ENCODE results near the gene EYA2. TPM values are rescaled to one million over a fixed set of nuclear protein-coding genes. Genes with fewer than 3 reads are reported as not detected.
"Not testable (repeated sequence)": the region's sequence is repeated elsewhere in the genome, so short reads cannot be mapped to it uniquely, and the experiment has no call there.

EYA2 gene
- total and polyA plus RNA-seq, 4 donors, result 1.6 to 4.4 (median 2.1) TPM

- Histone ChIP-seq H3K36me3 (ENCODE audit: control insufficient read depth in 4 of 4, insufficient read depth in 4 of 4, low read length in 4 of 4) (no peaks in the 10 kb centered on the region), H3K4me1 (ENCODE audit: control insufficient read depth in 5 of 5, insufficient read depth in 5 of 5, low read length in 5 of 5) (no peaks in the 10 kb centered on the region), H3K9me3 (ENCODE audit: control insufficient read depth in 4 of 4, insufficient read depth in 3 of 4, low read length in 3 of 4) (peaks cover 0 to 7% (median 0%) of the 10 kb centered on the region in 4 donors), H3K27ac (ENCODE audit: low read depth in 1 of 2, low read length in 1 of 2) (no peak overlapping the region), H3K4me3 (no peak overlapping the region), H3K27me3 (ENCODE audit: control insufficient read depth in 3 of 3, insufficient read depth in 3 of 3, low read length in 2 of 3) (peaks cover 0 to 4% (median 0%) of the 10 kb centered on the region in 3 donors), H3K9ac (ENCODE audit: insufficient read depth in 1 of 2, low read length in 2 of 2) (no peak overlapping the region)
- DNase-seq, result no peak
- 63 to 75% methylated on average over 11 of the region's 11 CpGs for WGBS, 2 donors
- TF ChIP-seq, protein P1, sequence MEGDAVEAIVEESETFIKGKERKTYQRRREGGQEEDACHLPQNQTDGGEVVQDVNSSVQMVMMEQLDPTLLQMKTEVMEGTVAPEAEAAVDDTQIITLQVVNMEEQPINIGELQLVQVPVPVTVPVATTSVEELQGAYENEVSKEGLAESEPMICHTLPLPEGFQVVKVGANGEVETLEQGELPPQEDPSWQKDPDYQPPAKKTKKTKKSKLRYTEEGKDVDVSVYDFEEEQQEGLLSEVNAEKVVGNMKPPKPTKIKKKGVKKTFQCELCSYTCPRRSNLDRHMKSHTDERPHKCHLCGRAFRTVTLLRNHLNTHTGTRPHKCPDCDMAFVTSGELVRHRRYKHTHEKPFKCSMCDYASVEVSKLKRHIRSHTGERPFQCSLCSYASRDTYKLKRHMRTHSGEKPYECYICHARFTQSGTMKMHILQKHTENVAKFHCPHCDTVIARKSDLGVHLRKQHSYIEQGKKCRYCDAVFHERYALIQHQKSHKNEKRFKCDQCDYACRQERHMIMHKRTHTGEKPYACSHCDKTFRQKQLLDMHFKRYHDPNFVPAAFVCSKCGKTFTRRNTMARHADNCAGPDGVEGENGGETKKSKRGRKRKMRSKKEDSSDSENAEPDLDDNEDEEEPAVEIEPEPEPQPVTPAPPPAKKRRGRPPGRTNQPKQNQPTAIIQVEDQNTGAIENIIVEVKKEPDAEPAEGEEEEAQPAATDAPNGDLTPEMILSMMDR (IDR thresholded peaks at IDR 0.05; ENCODE audit: control extremely low read depth, extremely low read depth), result no peak
- ATAC-seq (ENCODE audit: insufficient read depth, low FRiP score), result no peak
These were observed 65.9 kb downstream of the EYA2 start for GRCh38 chr20:46960536-46960935.

GRCh38 chr20:46961968-46962367 is 67.3 kb downstream of the EYA2 start:
- not testable (repeated sequence) for H3K36me3 ChIP-seq (ENCODE audit: control insufficient read depth in 4 of 4, insufficient read depth in 4 of 4, low read length in 4 of 4); H3K4me1 ChIP-seq (ENCODE audit: control insufficient read depth in 5 of 5, insufficient read depth in 5 of 5, low read length in 5 of 5); H3K27ac ChIP-seq (ENCODE audit: low read depth in 1 of 2, low read length in 1 of 2); DNase-seq; H3K9me3 ChIP-seq (ENCODE audit: control insufficient read depth in 4 of 4, insufficient read depth in 3 of 4, low read length in 3 of 4); H3K9ac ChIP-seq (ENCODE audit: insufficient read depth in 1 of 2, low read length in 2 of 2); ATAC-seq (ENCODE audit: insufficient read depth, low FRiP score); H3K4me3 ChIP-seq; H3K27me3 ChIP-seq (ENCODE audit: control insufficient read depth in 3 of 3, insufficient read depth in 3 of 3, low read length in 2 of 3)
- 92 to 96% methylated on average over 4 of the region's 4 CpGs for WGBS, 2 donors

GRCh38 chr20:46962452-46963195 is 68.0 kb downstream of the EYA2 start:
- H3K36me3 ChIP-seq (ENCODE audit: control insufficient read depth in 4 of 4, insufficient read depth in 4 of 4, low read length in 4 of 4), result no peaks in the 10 kb centered on the region
- H3K27me3 ChIP-seq (ENCODE audit: control insufficient read depth in 3 of 3, insufficient read depth in 3 of 3, low read length in 2 of 3), result no peaks in the 10 kb centered on the region
- no peaks in the 10 kb centered on the region for H3K4me1 ChIP-seq (ENCODE audit: control insufficient read depth in 5 of 5, insufficient read depth in 5 of 5, low read length in 5 of 5)
- DNase-seq (no peak), ATAC-seq (ENCODE audit: insufficient read depth, low FRiP score) (no peak)
- TF ChIP-seq, protein P1 (IDR thresholded peaks at IDR 0.05; ENCODE audit: control extremely low read depth, extremely low read depth), result no peak
- H3K9ac ChIP-seq (ENCODE audit: insufficient read depth in 1 of 2, low read length in 2 of 2), result no peak overlapping the region
- no peak overlapping the region for H3K4me3 ChIP-seq
- peaks cover 0 to 5% (median 0%) of the 10 kb centered on the region in 4 donors for H3K9me3 ChIP-seq (ENCODE audit: control insufficient read depth in 4 of 4, insufficient read depth in 3 of 4, low read length in 3 of 4)
- H3K27ac ChIP-seq (ENCODE audit: low read depth in 1 of 2, low read length in 1 of 2), result no peak overlapping the region
- 76 to 77% methylated on average over 11 of the region's 11 CpGs for WGBS, 2 donors

GRCh38 chr20:46963196-46963529 is 68.5 kb downstream of the EYA2 start:
- DNase-seq, result no peak
- no peak for ATAC-seq (ENCODE audit: insufficient read depth, low FRiP score)
- no peaks in the 10 kb centered on the region for H3K27me3 ChIP-seq (ENCODE audit: control insufficient read depth in 3 of 3, insufficient read depth in 3 of 3, low read length in 2 of 3)
- H3K4me3 ChIP-seq, result no peak overlapping the region
- no peak overlapping the region for H3K27ac ChIP-seq (ENCODE audit: low read depth in 1 of 2, low read length in 1 of 2)
- no peaks in the 10 kb centered on the region for H3K36me3 ChIP-seq (ENCODE audit: control insufficient read depth in 4 of 4, insufficient read depth in 4 of 4, low read length in 4 of 4)
- H3K9me3 ChIP-seq (ENCODE audit: control insufficient read depth in 4 of 4, insufficient read depth in 3 of 4, low read length in 3 of 4), result peaks cover 0 to 5% (median 0%) of the 10 kb centered on the region in 4 donors
- 63 to 76% methylated on average over 3 of the region's 3 CpGs for WGBS, 2 donors
- no peaks in the 10 kb centered on the region for H3K4me1 ChIP-seq (ENCODE audit: control insufficient read depth in 5 of 5, insufficient read depth in 5 of 5, low read length in 5 of 5)
- no peak overlapping the region for H3K9ac ChIP-seq (ENCODE audit: insufficient read depth in 1 of 2, low read length in 2 of 2)
- TF ChIP-seq, protein P1 (IDR thresholded peaks at IDR 0.05; ENCODE audit: control extremely low read depth, extremely low read depth), result no peak
